ENCODE results near the gene HSPG2. TPM values are rescaled to one million over a fixed set of nuclear protein-coding genes. Genes with fewer than 3 reads are reported as not detected.

The HSPG2 gene
- total and polyA plus RNA-seq, 10 of the 15 experiments (the other 5 are each of a cell fraction or from before 2014, with no cell fraction given), result 0.30 to 3.4 (median 0.73) TPM; not detected in 2

DNA sequence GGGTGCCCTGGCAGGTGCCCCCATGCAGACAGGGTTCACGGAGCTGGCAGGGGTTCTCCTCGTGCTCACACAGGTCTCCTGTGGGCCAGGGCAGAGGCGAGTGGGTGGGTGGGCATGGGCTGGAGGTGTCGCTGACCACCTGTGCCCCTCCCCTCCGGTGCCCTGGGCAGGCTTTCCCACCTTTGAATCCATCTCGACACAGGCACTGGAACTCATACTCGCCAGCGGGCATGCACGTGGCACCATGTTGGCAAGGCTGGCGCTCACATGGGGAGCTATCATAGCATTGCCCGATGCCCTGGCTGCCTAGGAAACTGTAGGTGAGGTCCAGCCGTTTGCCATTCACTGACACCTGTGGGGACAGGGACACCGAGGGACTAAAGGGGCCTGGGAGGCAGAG lies 109.0 kb downstream of the HSPG2 start:
- no peak for FAIRE-seq
- no peak overlapping the region for H3K9ac ChIP-seq (ENCODE audit: control insufficient read depth, insufficient read depth, low read length)
- no peak overlapping the region for H3K27ac ChIP-seq (ENCODE audit: control insufficient read depth, insufficient read depth)
- H3K27me3 ChIP-seq (replicated peaks in 1 of 2; ENCODE audit: control insufficient read depth in 2 of 2, insufficient read depth in 2 of 2, low read length in 1 of 2), result no peaks in the 10 kb centered on the region
- RAD21 ChIA-PET (ENCODE audit: unreplicated experiment), result no interaction called here
- SMC1A ChIA-PET (ENCODE audit: uncharacterized antibody, unreplicated experiment), result no interaction called here
- POLR2A ChIA-PET, result no interaction called here
- intact Hi-C loops (cut with micrococcal nuclease; ENCODE audit: unreplicated experiment), result no loop called here
- no peaks in the 10 kb centered on the region for H4K20me1 ChIP-seq (ENCODE audit: control insufficient read depth, insufficient read depth)
- no TSS peak for BruUV-seq (replicated peaks)
- WGBS (ENCODE audit: insufficient coverage, insufficient replicate concordance, low lambda C conversion rate, missing lambda C conversion rate), result 50% methylated on average over 12 of the region's 13 CpGs
- in situ Hi-C loops (cut with MboI), result no loop called here
- H3K4me2 ChIP-seq (ENCODE audit: control insufficient read depth, insufficient read depth), result no peak overlapping the region
- no peaks in the 10 kb centered on the region; the same call in 2 of the 3 replicates for H3K9me3 ChIP-seq (replicated peaks; ENCODE audit: control insufficient read depth, insufficient read depth, low read length)
- no peak overlapping the region for H2AFZ ChIP-seq (ENCODE audit: control insufficient read depth, low read depth, low read length)
- no peak overlapping the region for H3K4me3 ChIP-seq
- DNase-seq (ENCODE audit: low read depth, low spot score), result no peak
- no peak for ATAC-seq
- no peaks in the 10 kb centered on the region for H3K36me3 ChIP-seq (ENCODE audit: control insufficient read depth in 2 of 2, insufficient read depth in 2 of 2, low read length in 1 of 2)
- CTCF ChIA-PET, result no interaction called here
- no peaks in the 10 kb centered on the region for H3K4me1 ChIP-seq (ENCODE audit: control insufficient read depth, insufficient read depth, low read length)
- H3K79me2 ChIP-seq (ENCODE audit: control insufficient read depth, insufficient read depth, low read length), result no peaks in the 10 kb centered on the region
- TF ChIP-seq CBFB (IDR thresholded peaks at IDR 0.05; ENCODE audit: low read depth) (no peak), ZZZ3 (IDR thresholded peaks at IDR 0.05; ENCODE audit: control insufficient read depth, insufficient read length, low read depth) (no peak), MEF2A (IDR thresholded peaks at IDR 0.05; ENCODE audit: insufficient read depth, low read depth, low read length) (no peak), EP300 (IDR thresholded peaks at IDR 0.05; ENCODE audit: borderline replicate concordance in 1 of 2, control insufficient read depth in 1 of 2, low read depth in 2 of 2, low read length in 2 of 2) (no peak)
- TF ChIP-seq, protein P1, sequence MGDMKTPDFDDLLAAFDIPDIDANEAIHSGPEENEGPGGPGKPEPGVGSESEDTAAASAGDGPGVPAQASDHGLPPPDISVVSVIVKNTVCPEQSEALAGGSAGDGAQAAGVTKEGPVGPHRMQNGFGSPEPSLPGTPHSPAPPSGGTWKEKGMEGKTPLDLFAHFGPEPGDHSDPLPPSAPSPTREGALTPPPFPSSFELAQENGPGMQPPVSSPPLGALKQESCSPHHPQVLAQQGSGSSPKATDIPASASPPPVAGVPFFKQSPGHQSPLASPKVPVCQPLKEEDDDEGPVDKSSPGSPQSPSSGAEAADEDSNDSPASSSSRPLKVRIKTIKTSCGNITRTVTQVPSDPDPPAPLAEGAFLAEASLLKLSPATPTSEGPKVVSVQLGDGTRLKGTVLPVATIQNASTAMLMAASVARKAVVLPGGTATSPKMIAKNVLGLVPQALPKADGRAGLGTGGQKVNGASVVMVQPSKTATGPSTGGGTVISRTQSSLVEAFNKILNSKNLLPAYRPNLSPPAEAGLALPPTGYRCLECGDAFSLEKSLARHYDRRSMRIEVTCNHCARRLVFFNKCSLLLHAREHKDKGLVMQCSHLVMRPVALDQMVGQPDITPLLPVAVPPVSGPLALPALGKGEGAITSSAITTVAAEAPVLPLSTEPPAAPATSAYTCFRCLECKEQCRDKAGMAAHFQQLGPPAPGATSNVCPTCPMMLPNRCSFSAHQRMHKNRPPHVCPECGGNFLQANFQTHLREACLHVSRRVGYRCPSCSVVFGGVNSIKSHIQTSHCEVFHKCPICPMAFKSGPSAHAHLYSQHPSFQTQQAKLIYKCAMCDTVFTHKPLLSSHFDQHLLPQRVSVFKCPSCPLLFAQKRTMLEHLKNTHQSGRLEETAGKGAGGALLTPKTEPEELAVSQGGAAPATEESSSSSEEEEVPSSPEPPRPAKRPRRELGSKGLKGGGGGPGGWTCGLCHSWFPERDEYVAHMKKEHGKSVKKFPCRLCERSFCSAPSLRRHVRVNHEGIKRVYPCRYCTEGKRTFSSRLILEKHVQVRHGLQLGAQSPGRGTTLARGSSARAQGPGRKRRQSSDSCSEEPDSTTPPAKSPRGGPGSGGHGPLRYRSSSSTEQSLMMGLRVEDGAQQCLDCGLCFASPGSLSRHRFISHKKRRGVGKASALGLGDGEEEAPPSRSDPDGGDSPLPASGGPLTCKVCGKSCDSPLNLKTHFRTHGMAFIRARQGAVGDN (IDR thresholded peaks at IDR 0.05), result no peak

All from GM12878 (cell line).